GM21717 (cell line): Measurements from ENCODE around the gene ARRDC5.
"Not testable (repeated sequence)": the region's sequence is repeated elsewhere in the genome, so short reads cannot be mapped to it uniquely, and the experiment has no call there.

Experiments used
- ATAC-seq: cut with Tn5 transposase; IDR thresholded peaks from one replicate; pipeline ENCODE4 v1.9.1; 2021; ENCODE audit warnings: mild to moderate bottlenecking, moderate library complexity; ENCODE audit not compliant: unreplicated experiment

Gene ARRDC5

GRCh38 chr19:4910594-4911281, 8.0 kb upstream of the ARRDC5 start:
- ATAC-seq: no peak

GRCh38 chr19:4909897-4910593, 7.3 kb upstream of the ARRDC5 start:
- peak; percentile 64 for ATAC-seq

GRCh38 chr19:4909156-4909896, 6.6 kb upstream of the ARRDC5 start, which contains the start of gene UHRF1:
Gene UHRF1, plus strand, starts transcription at chr19:4909501. Its CDS starts 1,385 bp downstream, at chr19:4910886.
- no peak for ATAC-seq

GRCh38 chr19:4908781-4909155, 6.1 kb upstream of the ARRDC5 start:
- no peak for ATAC-seq

- no peak for ATAC-seq
These were observed 5.7 kb upstream of the ARRDC5 start for GRCh38 chr19:4908360-4908759.

- ATAC-seq: no peak
These were observed 4.3 kb upstream of the ARRDC5 start for GRCh38 chr19:4906963-4907362.

GRCh38 chr19:4904481-4904880, 1.8 kb upstream of the ARRDC5 start:
- no peak for ATAC-seq

- ATAC-seq: not testable (repeated sequence)
These were observed 1.8 kb downstream of the ARRDC5 start for GRCh38 chr19:4900879-4901278.

- no peak for ATAC-seq
These were observed 5.5 kb downstream of the ARRDC5 start for GRCh38 chr19:4897146-4897545.

- no peak for ATAC-seq
These were observed 6.3 kb downstream of the ARRDC5 start for GRCh38 chr19:4896372-4896771.

- ATAC-seq: not testable (repeated sequence)
These were observed 9.7 kb downstream of the ARRDC5 start for GRCh38 chr19:4892962-4893361.

GRCh38 chr19:4891066-4891465, 11.6 kb downstream of the ARRDC5 start:
- ATAC-seq: no peak

- no peak for ATAC-seq
These were observed 13.5 kb downstream of the ARRDC5 start for GRCh38 chr19:4889034-4889815.

GRCh38 chr19:4887803-4888202, 14.9 kb downstream of the ARRDC5 start:
- not testable (repeated sequence) for ATAC-seq

- ATAC-seq: not testable (repeated sequence)
These were observed 17.7 kb downstream of the ARRDC5 start for GRCh38 chr19:4884993-4885392.

- not testable (repeated sequence) for ATAC-seq
These were observed 19.8 kb downstream of the ARRDC5 start for GRCh38 chr19:4882874-4883273.

- no peak for ATAC-seq
These were observed 23.7 kb downstream of the ARRDC5 start for GRCh38 chr19:4879041-4879440.

- ATAC-seq: no peak
These were observed 24.2 kb downstream of the ARRDC5 start for GRCh38 chr19:4878491-4878968.

- no peak for ATAC-seq
These were observed 24.8 kb downstream of the ARRDC5 start for GRCh38 chr19:4877753-4878490.

- no peak for ATAC-seq
These were observed 28.8 kb downstream of the ARRDC5 start for GRCh38 chr19:4873930-4874329.
